ENCODE results near the gene AP1AR. TPM values are rescaled to one million over a fixed set of nuclear protein-coding genes. Genes with fewer than 3 reads are reported as not detected.

The AP1AR gene
- total RNA-seq, 1 donor from 2014 or later = 37.7 TPM

GRCh38 chr4:112222219-112222955 is 9.2 kb upstream of the AP1AR start:
- no peak for DNase-seq (ENCODE audit: low read depth in 2 of 2)

- DNase-seq (ENCODE audit: low read depth in 2 of 2) = no peak
These were observed 6.4 kb upstream of the AP1AR start for GRCh38 chr4:112225157-112225556.

- DNase-seq (ENCODE audit: low read depth in 2 of 2) = peak; percentile 98
These were observed 458 bp upstream of the AP1AR start for GRCh38 chr4:112230879-112231778.

- DNase-seq (ENCODE audit: low read depth in 2 of 2) = peak; percentile 82 to 88
These were observed 3.5 kb downstream of the AP1AR start for GRCh38 chr4:112234952-112235609.

- DNase-seq (ENCODE audit: low read depth in 2 of 2) = no peak
These were observed 4.5 kb downstream of the AP1AR start for GRCh38 chr4:112236040-112236439.

- no peak for DNase-seq (ENCODE audit: low read depth in 2 of 2)
These were observed 7.2 kb downstream of the AP1AR start for GRCh38 chr4:112238833-112239232.

- no peak for DNase-seq (ENCODE audit: low read depth in 2 of 2)
These were observed 13.8 kb downstream of the AP1AR start for GRCh38 chr4:112245383-112245782.

GRCh38 chr4:112247021-112247420 is 15.4 kb downstream of the AP1AR start:
- no peak for DNase-seq (ENCODE audit: low read depth in 2 of 2)

GRCh38 chr4:112251019-112251643 is 19.5 kb downstream of the AP1AR start:
- DNase-seq (ENCODE audit: low read depth in 2 of 2) = no peak

GRCh38 chr4:112252234-112252633 is 20.6 kb downstream of the AP1AR start:
- DNase-seq (ENCODE audit: low read depth in 2 of 2) = no peak

- DNase-seq (ENCODE audit: low read depth in 2 of 2) = no peak
These were observed 21.9 kb downstream of the AP1AR start for GRCh38 chr4:112253382-112254000.

- no peak for DNase-seq (ENCODE audit: low read depth in 2 of 2)
These were observed 25.5 kb downstream of the AP1AR start for GRCh38 chr4:112257098-112257497.

- peak; percentile 43 to 64 for DNase-seq (ENCODE audit: low read depth in 2 of 2)
These were observed 35.2 kb downstream of the AP1AR start for GRCh38 chr4:112266823-112267222.

GRCh38 chr4:112270051-112270450 is 38.5 kb downstream of the AP1AR start:
- no peak for DNase-seq (ENCODE audit: low read depth in 2 of 2)

- no peak for DNase-seq (ENCODE audit: low read depth in 2 of 2)
These were observed 39.2 kb downstream of the AP1AR start for GRCh38 chr4:112270640-112271421.

GRCh38 chr4:112272292-112272691 is 40.7 kb downstream of the AP1AR start:
- DNase-seq (ENCODE audit: low read depth in 2 of 2) = no peak

- no peak for DNase-seq (ENCODE audit: low read depth in 2 of 2)
These were observed 43.4 kb downstream of the AP1AR start for GRCh38 chr4:112274959-112275358.

GRCh38 chr4:112276113-112276512 is 44.5 kb downstream of the AP1AR start:
- DNase-seq (ENCODE audit: low read depth in 2 of 2) = no peak

GRCh38 chr4:112277220-112277619 is 45.6 kb downstream of the AP1AR start:
- DNase-seq (ENCODE audit: low read depth in 2 of 2) = no peak

- DNase-seq (ENCODE audit: low read depth in 2 of 2) = no peak
These were observed 46.3 kb downstream of the AP1AR start for GRCh38 chr4:112277705-112278448.

Measured in lung microvascular endothelial cell (primary cell).